ENCODE measurements around the gene MKRN2OS.

The MKRN2OS gene

DNA sequence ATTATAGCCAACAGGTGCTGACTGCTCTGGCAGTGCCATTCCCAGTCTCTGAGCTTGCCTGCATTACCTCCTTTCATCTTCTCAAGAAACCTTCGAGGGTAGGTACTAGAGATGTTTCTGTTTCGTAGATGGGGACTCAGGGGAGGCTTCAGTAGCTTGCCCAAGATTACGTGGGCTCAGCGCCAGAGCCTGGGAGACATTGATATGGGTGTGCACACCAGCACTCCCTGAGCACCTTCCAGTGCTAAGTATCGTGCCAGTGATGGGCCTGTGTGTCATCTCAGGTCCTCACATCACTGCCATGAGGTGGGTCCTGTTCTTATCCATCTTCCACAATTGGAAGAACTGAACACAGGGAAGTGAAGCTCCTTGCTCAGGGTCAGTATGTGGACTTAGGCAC lies 45.8 kb downstream of the MKRN2OS start:
- Histone ChIP-seq H3K36me3 (ENCODE audit: control insufficient read depth in 2 of 2, insufficient read depth in 1 of 2, low read length in 2 of 2) (peaks cover 20 to 92% of the 10 kb centered on the region in 2 experiments; a peak in 2 of 3 replicates), H3K4me3 (ENCODE audit: low read depth, low read length) (no peak overlapping the region), H3K4me1 (ENCODE audit: control insufficient read depth, insufficient read depth, low read length) (no peaks in the 10 kb centered on the region), H3K27ac (ENCODE audit: extremely low read depth, low read depth, low read length) (no peak overlapping the region), H3K9me3 (ENCODE audit: control insufficient read depth, insufficient read depth, low read depth, low read length) (no peaks in the 10 kb centered on the region)
- ChIA-PET CTCF (no interaction called here), POLR2A (no interaction called here)
- no peak for TF ChIP-seq ZNF138 (tag by site-specific recombination; IDR thresholded peaks at IDR 0.05; ENCODE audit: borderline replicate concordance)
- TF ChIP-seq, protein P1, sequence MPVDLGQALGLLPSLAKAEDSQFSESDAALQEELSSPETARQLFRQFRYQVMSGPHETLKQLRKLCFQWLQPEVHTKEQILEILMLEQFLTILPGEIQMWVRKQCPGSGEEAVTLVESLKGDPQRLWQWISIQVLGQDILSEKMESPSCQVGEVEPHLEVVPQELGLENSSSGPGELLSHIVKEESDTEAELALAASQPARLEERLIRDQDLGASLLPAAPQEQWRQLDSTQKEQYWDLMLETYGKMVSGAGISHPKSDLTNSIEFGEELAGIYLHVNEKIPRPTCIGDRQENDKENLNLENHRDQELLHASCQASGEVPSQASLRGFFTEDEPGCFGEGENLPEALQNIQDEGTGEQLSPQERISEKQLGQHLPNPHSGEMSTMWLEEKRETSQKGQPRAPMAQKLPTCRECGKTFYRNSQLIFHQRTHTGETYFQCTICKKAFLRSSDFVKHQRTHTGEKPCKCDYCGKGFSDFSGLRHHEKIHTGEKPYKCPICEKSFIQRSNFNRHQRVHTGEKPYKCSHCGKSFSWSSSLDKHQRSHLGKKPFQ (tag by site-specific recombination; IDR thresholded peaks at IDR 0.05): no peak
- TF ChIP-seq, protein P2, sequence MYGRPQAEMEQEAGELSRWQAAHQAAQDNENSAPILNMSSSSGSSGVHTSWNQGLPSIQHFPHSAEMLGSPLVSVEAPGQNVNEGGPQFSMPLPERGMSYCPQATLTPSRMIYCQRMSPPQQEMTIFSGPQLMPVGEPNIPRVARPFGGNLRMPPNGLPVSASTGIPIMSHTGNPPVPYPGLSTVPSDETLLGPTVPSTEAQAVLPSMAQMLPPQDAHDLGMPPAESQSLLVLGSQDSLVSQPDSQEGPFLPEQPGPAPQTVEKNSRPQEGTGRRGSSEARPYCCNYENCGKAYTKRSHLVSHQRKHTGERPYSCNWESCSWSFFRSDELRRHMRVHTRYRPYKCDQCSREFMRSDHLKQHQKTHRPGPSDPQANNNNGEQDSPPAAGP (tag by site-specific recombination; IDR thresholded peaks at IDR 0.05): no peak
- no peak for TF ChIP-seq ZNF510 (tag by site-specific recombination; IDR thresholded peaks at IDR 0.05; ENCODE audit: insufficient replicate concordance)
- TF ChIP-seq, protein P3, sequence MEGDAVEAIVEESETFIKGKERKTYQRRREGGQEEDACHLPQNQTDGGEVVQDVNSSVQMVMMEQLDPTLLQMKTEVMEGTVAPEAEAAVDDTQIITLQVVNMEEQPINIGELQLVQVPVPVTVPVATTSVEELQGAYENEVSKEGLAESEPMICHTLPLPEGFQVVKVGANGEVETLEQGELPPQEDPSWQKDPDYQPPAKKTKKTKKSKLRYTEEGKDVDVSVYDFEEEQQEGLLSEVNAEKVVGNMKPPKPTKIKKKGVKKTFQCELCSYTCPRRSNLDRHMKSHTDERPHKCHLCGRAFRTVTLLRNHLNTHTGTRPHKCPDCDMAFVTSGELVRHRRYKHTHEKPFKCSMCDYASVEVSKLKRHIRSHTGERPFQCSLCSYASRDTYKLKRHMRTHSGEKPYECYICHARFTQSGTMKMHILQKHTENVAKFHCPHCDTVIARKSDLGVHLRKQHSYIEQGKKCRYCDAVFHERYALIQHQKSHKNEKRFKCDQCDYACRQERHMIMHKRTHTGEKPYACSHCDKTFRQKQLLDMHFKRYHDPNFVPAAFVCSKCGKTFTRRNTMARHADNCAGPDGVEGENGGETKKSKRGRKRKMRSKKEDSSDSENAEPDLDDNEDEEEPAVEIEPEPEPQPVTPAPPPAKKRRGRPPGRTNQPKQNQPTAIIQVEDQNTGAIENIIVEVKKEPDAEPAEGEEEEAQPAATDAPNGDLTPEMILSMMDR (tag by site-specific recombination; IDR thresholded peaks at IDR 0.05): no peak
- no peak for TF ChIP-seq ZNF610 (tag by site-specific recombination; IDR thresholded peaks at IDR 0.05; ENCODE audit: borderline replicate concordance)
- no peak for TF ChIP-seq GLIS1 (tag by site-specific recombination; IDR thresholded peaks at IDR 0.05)

DNA sequence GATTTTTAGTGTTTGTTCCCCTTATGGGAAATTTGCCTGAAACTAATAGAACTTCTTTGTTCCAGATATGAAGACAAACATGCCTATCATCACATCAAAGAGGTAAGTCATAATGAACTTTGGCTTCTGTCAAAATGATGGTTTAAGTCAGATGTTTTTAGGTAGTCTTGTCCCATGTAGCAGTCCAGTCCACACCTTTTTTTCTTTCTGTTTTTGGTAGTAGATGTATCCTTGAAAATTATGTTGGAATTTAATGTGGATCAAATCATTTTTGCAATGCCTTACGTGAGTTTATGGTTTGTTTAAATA lies 48.9 kb downstream of the MKRN2OS start:
- ChIA-PET CTCF (interaction anchor here (0.7 to 3.0 kb wide), 4 partner anchors 11 to 710 kb away, joined by 3 to 15 read pairs (median 5); partner anchors contain the start of gene TSEN2), POLR2A (no interaction called here)
- Histone ChIP-seq H3K27ac (ENCODE audit: extremely low read depth, low read depth, low read length) (no peak overlapping the region), H3K36me3 (ENCODE audit: control insufficient read depth in 2 of 2, insufficient read depth in 1 of 2, low read length in 2 of 2) (peaks cover 8 to 89% of the 10 kb centered on the region in 2 experiments; a peak in 2 of 3 replicates), H3K4me3 (ENCODE audit: low read depth, low read length) (no peak overlapping the region), H3K4me1 (ENCODE audit: control insufficient read depth, insufficient read depth, low read length) (no peaks in the 10 kb centered on the region), H3K9me3 (ENCODE audit: control insufficient read depth, insufficient read depth, low read depth, low read length) (no peaks in the 10 kb centered on the region)
- TF ChIP-seq ZNF146 (tag by site-specific recombination; IDR thresholded peaks at IDR 0.05) (no peak), ZNF777 (tag by site-specific recombination; IDR thresholded peaks at IDR 0.05; ENCODE audit: borderline replicate concordance) (no peak), HOXD13 (CRISPR knock-in tag; IDR thresholded peaks at IDR 0.05; ENCODE audit: borderline replicate concordance) (no peak), ZNF530 (tag by site-specific recombination; IDR thresholded peaks at IDR 0.05; ENCODE audit: low read depth) (no peak), ZNF133 (tag by site-specific recombination; IDR thresholded peaks at IDR 0.05) (no peak), ZNF830 (tag by site-specific recombination; IDR thresholded peaks at IDR 0.05; ENCODE audit: low read depth) (no peak), FEZF1 (tag by site-specific recombination; IDR thresholded peaks at IDR 0.05) (no peak), ZNF629 (tag by site-specific recombination; IDR thresholded peaks at IDR 0.05) (no peak), ZNF621 (tag by site-specific recombination; IDR thresholded peaks at IDR 0.05) (no peak), SETDB1 (IDR thresholded peaks at IDR 0.05; ENCODE audit: insufficient read length, low read length) (no peak), ZNF747 (tag by site-specific recombination; IDR thresholded peaks at IDR 0.05) (no peak), ZNF2 (tag by site-specific recombination; IDR thresholded peaks at IDR 0.05) (no peak)
- TF ChIP-seq, protein P4, sequence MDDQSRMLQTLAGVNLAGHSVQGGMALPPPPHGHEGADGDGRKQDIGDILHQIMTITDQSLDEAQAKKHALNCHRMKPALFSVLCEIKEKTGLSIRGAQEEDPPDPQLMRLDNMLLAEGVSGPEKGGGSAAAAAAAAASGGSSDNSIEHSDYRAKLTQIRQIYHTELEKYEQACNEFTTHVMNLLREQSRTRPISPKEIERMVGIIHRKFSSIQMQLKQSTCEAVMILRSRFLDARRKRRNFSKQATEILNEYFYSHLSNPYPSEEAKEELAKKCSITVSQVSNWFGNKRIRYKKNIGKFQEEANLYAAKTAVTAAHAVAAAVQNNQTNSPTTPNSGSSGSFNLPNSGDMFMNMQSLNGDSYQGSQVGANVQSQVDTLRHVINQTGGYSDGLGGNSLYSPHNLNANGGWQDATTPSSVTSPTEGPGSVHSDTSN (CRISPR knock-in tag; IDR thresholded peaks at IDR 0.05): no peak
- TF ChIP-seq, protein P5, sequence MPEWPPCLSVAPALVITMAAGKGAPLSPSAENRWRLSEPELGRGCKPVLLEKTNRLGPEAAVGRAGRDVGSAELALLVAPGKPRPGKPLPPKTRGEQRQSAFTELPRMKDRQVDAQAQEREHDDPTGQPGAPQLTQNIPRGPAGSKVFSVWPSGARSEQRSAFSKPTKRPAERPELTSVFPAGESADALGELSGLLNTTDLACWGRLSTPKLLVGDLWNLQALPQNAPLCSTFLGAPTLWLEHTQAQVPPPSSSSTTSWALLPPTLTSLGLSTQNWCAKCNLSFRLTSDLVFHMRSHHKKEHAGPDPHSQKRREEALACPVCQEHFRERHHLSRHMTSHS (tag by site-specific recombination; IDR thresholded peaks at IDR 0.05): no peak
- TF ChIP-seq, protein P6, sequence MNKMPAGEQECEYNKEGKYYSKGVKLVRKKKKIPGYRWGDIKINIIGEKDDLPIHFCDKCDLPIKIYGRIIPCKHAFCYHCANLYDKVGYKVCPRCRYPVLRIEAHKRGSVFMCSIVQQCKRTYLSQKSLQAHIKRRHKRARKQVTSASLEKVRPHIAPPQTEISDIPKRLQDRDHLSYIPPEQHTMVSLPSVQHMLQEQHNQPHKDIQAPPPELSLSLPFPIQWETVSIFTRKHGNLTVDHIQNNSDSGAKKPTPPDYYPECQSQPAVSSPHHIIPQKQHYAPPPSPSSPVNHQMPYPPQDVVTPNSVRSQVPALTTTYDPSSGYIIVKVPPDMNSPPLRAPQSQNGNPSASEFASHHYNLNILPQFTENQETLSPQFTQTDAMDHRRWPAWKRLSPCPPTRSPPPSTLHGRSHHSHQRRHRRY (tag by site-specific recombination; IDR thresholded peaks at IDR 0.05): no peak
- TF ChIP-seq, protein P7, sequence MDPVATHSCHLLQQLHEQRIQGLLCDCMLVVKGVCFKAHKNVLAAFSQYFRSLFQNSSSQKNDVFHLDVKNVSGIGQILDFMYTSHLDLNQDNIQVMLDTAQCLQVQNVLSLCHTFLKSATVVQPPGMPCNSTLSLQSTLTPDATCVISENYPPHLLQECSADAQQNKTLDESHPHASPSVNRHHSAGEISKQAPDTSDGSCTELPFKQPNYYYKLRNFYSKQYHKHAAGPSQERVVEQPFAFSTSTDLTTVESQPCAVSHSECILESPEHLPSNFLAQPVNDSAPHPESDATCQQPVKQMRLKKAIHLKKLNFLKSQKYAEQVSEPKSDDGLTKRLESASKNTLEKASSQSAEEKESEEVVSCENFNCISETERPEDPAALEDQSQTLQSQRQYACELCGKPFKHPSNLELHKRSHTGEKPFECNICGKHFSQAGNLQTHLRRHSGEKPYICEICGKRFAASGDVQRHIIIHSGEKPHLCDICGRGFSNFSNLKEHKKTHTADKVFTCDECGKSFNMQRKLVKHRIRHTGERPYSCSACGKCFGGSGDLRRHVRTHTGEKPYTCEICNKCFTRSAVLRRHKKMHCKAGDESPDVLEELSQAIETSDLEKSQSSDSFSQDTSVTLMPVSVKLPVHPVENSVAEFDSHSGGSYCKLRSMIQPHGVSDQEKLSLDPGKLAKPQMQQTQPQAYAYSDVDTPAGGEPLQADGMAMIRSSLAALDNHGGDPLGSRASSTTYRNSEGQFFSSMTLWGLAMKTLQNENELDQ (tag by site-specific recombination; IDR thresholded peaks at IDR 0.05; ENCODE audit: low read depth): no peak

Measured in HEK293 (cell line).